Astrocyte (in vitro differentiated cells and primary cell): ENCODE results near the gene TWF2. TPM values are rescaled to one million over a fixed set of nuclear protein-coding genes. Genes with fewer than 3 reads are reported as not detected.

Experiments
- DNase-seq: peaks from one replicate; pipeline ENCODE4 v3.0.0-alpha.2; 2010; ENCODE audit warnings: low read depth
- FAIRE-seq: peaks from 2 replicates; lab custom pipeline; 2011; peaks lifted over from hg19 to GRCh38; lab: Jason Lieb, UNC
- H2AFZ ChIP-seq: 2 replicates; pipeline ENCODE4 v1.6.0; 2012; ENCODE audit warnings: low read depth, low read length, inconsistent platforms
- H3K27ac ChIP-seq: 2 replicates; pipeline ENCODE4 v1.5.1; 2011; ENCODE audit warnings: low read depth, low read length, inconsistent platforms
- H3K27me3 ChIP-seq: 2 replicates; pipeline ENCODE4 v1.6.0; 2011; ENCODE audit warnings: low read length, inconsistent platforms; ENCODE audit not compliant: insufficient read depth
- H3K36me3 ChIP-seq: 2 replicates; pipeline ENCODE4 v1.5.1; 2011; ENCODE audit warnings: low read length, inconsistent platforms; ENCODE audit not compliant: insufficient read depth
- H3K4me1 ChIP-seq: 2 replicates; pipeline ENCODE4 v1.5.1; 2011; ENCODE audit warnings: low read length, inconsistent platforms; ENCODE audit not compliant: insufficient read depth
- H3K4me2 ChIP-seq: 2 replicates; pipeline ENCODE4 v1.6.0; 2012; ENCODE audit warnings: low read length, inconsistent platforms
- H3K4me3 ChIP-seq: 2 replicates; pipeline ENCODE4 v1.5.1; 2011; ENCODE audit warnings: low read depth, mild to moderate bottlenecking, low read length, inconsistent platforms; ENCODE audit not compliant: insufficient read depth
- H3K79me2 ChIP-seq: 2 replicates; pipeline ENCODE4 v1.6.0; 2012; ENCODE audit warnings: mild to moderate bottlenecking, low read length, inconsistent platforms; ENCODE audit not compliant: insufficient read depth
- H3K9ac ChIP-seq: 2 replicates; pipeline ENCODE4 v1.6.0; 2012; ENCODE audit warnings: mild to moderate bottlenecking, low read length, inconsistent platforms
- H3K9me3 ChIP-seq: 2 replicates; pipeline ENCODE4 v1.5.1; 2012; ENCODE audit warnings: low read depth, mild to moderate bottlenecking, low read length, inconsistent platforms; ENCODE audit not compliant: insufficient read depth
- H4K20me1 ChIP-seq: 2 replicates; pipeline ENCODE4 v1.6.0; 2012; ENCODE audit warnings: low read length, inconsistent platforms; ENCODE audit not compliant: insufficient read depth
- H3K27ac Mint-ChIP-seq: one replicate; pipeline ENCODE4 v1.8.0; 2021; ENCODE audit warnings: mild to moderate bottlenecking, mixed read lengths; ENCODE audit not compliant: unreplicated experiment
- H3K27me3 Mint-ChIP-seq: one replicate; pipeline ENCODE4 v1.8.0; 2021; ENCODE audit warnings: low read depth, mixed read lengths; ENCODE audit not compliant: unreplicated experiment
- H3K36me3 Mint-ChIP-seq: one replicate; pipeline ENCODE4 v1.8.0; 2021; ENCODE audit warnings: low read depth, mixed read lengths; ENCODE audit not compliant: unreplicated experiment
- H3K4me1 Mint-ChIP-seq: one replicate; pipeline ENCODE4 v1.8.0; 2021; ENCODE audit warnings: low read depth, mixed read lengths; ENCODE audit not compliant: unreplicated experiment
- H3K4me3 Mint-ChIP-seq: one replicate; pipeline ENCODE4 v1.8.0; 2021; ENCODE audit warnings: mild to moderate bottlenecking, moderate library complexity, mixed read lengths; ENCODE audit not compliant: unreplicated experiment
- H3K9me3 Mint-ChIP-seq: one replicate; pipeline ENCODE4 v1.8.0; 2021; ENCODE audit warnings: mild to moderate bottlenecking, mixed read lengths; ENCODE audit not compliant: unreplicated experiment
- CTCF ChIP-seq: IDR thresholded peaks from 2 replicates; pipeline ENCODE4 v1.5.1; 2011; ENCODE audit warnings: low read depth, mild to moderate bottlenecking, inconsistent platforms, low read length, moderate library complexity; ENCODE audit not compliant: insufficient read depth
- EZH2 ChIP-seq: IDR thresholded peaks from 2 replicates; pipeline ENCODE4 v1.6.1; 2012; ENCODE audit warnings: mild to moderate bottlenecking, low read length, inconsistent platforms; ENCODE audit not compliant: insufficient read depth
- total RNA-seq: library from RNA; stranded (reverse); gene quantifications from 2 replicates; pipeline ENCODE4 v1.2.1, GENCODE V29; 2021

Gene TWF2
- total RNA-seq, 1 donor from 2014 or later: 103 TPM

- Mint-ChIP-seq H3K4me1 (no peaks in the 10 kb centered on the region), H3K9me3 (no peaks in the 10 kb centered on the region), H3K27me3 (no peaks in the 10 kb centered on the region), H3K27ac (no peak overlapping the region), H3K36me3 (peaks cover 29% of the 10 kb centered on the region), H3K4me3 (no peak overlapping the region)
- H3K27ac ChIP-seq: no peak overlapping the region
- TF ChIP-seq CTCF (no peak), EZH2 (no peak)
- no peak overlapping the region for H3K9ac ChIP-seq
- H3K4me3 ChIP-seq: no peak overlapping the region
- H3K4me2 ChIP-seq: no peak overlapping the region
- no peak for FAIRE-seq
- H3K79me2 ChIP-seq: no peaks in the 10 kb centered on the region
- peaks cover 16% of the 10 kb centered on the region for H4K20me1 ChIP-seq
- no peak overlapping the region for H2AFZ ChIP-seq
- peaks cover 64% of the 10 kb centered on the region for H3K36me3 ChIP-seq
- H3K27me3 ChIP-seq: no peaks in the 10 kb centered on the region
- H3K4me1 ChIP-seq: no peaks in the 10 kb centered on the region
- no peak for DNase-seq
- no peaks in the 10 kb centered on the region for H3K9me3 ChIP-seq
Measured at GRCh38 chr3:52210550-52211046, 28.4 kb downstream of the TWF2 start.

GRCh38 chr3:52210037-52210436, 28.9 kb downstream of the TWF2 start:
- no peaks in the 10 kb centered on the region for H3K27me3 ChIP-seq
- H3K9me3 Mint-ChIP-seq: no peaks in the 10 kb centered on the region
- H3K4me1 Mint-ChIP-seq: no peaks in the 10 kb centered on the region
- no peak overlapping the region for H3K4me2 ChIP-seq
- peaks cover 26% of the 10 kb centered on the region for H3K36me3 Mint-ChIP-seq
- H4K20me1 ChIP-seq: peaks cover 22% of the 10 kb centered on the region
- H3K9ac ChIP-seq: no peak overlapping the region
- peaks cover 67% of the 10 kb centered on the region for H3K36me3 ChIP-seq
- H3K27ac ChIP-seq: no peak overlapping the region
- DNase-seq (no peak), FAIRE-seq (no peak)
- no peak overlapping the region for H3K4me3 Mint-ChIP-seq
- TF ChIP-seq CTCF (no peak), EZH2 (no peak)
- H3K9me3 ChIP-seq: no peaks in the 10 kb centered on the region
- H3K4me3 ChIP-seq: no peak overlapping the region
- no peaks in the 10 kb centered on the region for H3K4me1 ChIP-seq
- H2AFZ ChIP-seq: no peak overlapping the region
- H3K79me2 ChIP-seq: no peaks in the 10 kb centered on the region
- H3K27me3 Mint-ChIP-seq: no peaks in the 10 kb centered on the region
- no peak overlapping the region for H3K27ac Mint-ChIP-seq

GRCh38 chr3:52208556-52208955, 30.4 kb downstream of the TWF2 start:
- Mint-ChIP-seq H3K27me3 (no peaks in the 10 kb centered on the region), H3K4me3 (no peak overlapping the region), H3K36me3 (peaks cover 34% of the 10 kb centered on the region), H3K4me1 (no peaks in the 10 kb centered on the region), H3K27ac (peak overlapping the region; percentile 3), H3K9me3 (no peaks in the 10 kb centered on the region)
- peaks cover 82% of the 10 kb centered on the region for H3K36me3 ChIP-seq
- no peak for TF ChIP-seq EZH2
- no peak for TF ChIP-seq CTCF
- no peaks in the 10 kb centered on the region for H3K9me3 ChIP-seq
- no peak for FAIRE-seq
- no peak overlapping the region for H3K4me3 ChIP-seq
- no peak overlapping the region for H2AFZ ChIP-seq
- no peak overlapping the region for H3K9ac ChIP-seq
- DNase-seq: no peak
- H3K4me1 ChIP-seq: no peaks in the 10 kb centered on the region
- H3K4me2 ChIP-seq: no peak overlapping the region
- no peaks in the 10 kb centered on the region for H3K79me2 ChIP-seq
- no peaks in the 10 kb centered on the region for H3K27me3 ChIP-seq
- H3K27ac ChIP-seq: no peak overlapping the region
- H4K20me1 ChIP-seq: peaks cover 32% of the 10 kb centered on the region
